HTR-8/SVneo (cell line): ENCODE data around the gene M1AP.
A peak's percentile ranks its signal among the peaks of the same experiment; 100 is the strongest.
"Not testable (repeated sequence)": the region's sequence is repeated elsewhere in the genome, so short reads cannot be mapped to it uniquely, and the experiment has no call there.

Source experiments
- DNase-seq: peaks from one replicate; pipeline ENCODE4 v3.0.0; 2011; ENCODE audit warnings: low spot score, mixed read lengths; ENCODE audit not compliant: insufficient read length
- FAIRE-seq: peaks from 2 replicates; lab custom pipeline; 2011; peaks lifted over from hg19 to GRCh38; lab: Jason Lieb, UNC

Gene M1AP

DNA sequence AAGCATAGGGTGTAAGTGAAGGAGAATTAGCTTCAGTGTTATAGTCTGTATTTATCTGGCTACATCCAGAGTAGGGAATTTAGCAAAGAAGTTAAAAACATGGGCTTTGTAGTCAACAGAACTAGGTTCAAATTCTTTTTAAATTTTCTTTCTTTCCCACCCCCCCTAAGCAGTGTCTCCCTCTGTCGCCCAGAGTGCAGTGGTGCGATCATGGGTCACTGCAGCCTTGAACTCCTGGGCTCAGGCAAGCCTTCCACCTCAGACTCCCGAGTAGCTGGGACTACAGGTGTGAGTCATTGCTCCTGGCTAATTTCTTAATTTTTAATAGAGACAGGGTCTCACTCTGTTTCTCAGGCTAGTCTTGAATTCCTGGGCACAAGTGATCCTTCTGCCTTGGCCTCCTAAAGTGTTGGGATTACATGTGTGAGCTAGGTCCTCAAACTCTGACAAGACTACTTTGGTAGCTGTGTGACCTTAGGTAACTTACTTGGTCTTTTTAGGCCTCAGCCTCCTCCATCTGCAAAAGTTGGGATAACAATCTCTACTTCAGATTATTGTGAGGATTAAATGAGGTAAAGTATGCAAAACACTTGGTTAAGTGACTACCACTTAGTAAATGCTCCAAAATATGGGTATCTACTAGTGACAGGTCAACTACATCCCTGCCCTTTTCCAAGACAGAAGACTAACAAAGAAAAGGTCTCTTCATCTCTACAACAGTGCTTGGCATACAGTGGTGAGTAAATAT lies 75.8 kb downstream of the M1AP start:
- DNase-seq = no peak
- FAIRE-seq = no peak

DNA sequence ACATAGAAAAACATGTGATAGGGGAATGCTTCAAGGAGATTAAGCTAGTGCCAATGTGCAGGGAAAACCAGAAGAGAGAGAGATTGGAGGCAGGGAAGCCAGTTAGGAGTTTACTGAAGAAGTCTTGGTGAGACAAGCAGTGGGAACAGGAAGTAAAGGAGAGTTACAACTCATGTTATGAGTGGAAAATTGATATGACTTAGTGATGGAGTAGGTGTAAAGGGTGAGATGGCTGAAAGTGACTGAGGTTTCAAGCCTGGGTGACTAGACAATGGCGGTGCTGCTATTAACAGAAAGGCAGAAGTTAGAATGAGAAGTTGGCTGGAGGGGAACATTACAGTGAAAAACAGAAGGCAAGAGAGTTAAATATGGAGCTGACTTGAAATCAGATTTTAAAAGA lies 77.1 kb downstream of the M1AP start:
- DNase-seq (no peak), FAIRE-seq (no peak)

DNA sequence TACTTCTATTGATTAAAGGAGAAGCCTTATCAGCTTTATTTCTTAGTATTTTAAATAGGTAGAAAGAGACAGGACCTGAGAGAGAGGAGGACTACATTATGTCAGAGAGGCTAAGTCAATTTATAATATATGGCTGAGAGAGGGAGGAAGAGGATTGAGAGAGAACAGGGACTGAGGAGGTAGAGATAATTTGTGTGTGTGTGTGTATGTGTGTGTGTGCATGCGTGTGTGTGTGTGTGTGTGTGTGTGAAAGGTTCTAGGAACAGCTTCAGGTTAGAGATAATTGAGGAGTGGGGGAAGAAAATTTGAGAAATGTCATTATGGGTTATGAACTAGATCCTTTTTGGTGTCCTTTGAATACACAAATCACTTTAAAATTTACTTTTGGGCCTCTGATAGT lies 78.4 kb downstream of the M1AP start:
- DNase-seq = no peak
- no peak for FAIRE-seq

- peak; percentile 23 for FAIRE-seq
- DNase-seq = peak; percentile 55
These were observed 80.2 kb downstream of the M1AP start for GRCh38 chr2:74567881-74568280.

DNA sequence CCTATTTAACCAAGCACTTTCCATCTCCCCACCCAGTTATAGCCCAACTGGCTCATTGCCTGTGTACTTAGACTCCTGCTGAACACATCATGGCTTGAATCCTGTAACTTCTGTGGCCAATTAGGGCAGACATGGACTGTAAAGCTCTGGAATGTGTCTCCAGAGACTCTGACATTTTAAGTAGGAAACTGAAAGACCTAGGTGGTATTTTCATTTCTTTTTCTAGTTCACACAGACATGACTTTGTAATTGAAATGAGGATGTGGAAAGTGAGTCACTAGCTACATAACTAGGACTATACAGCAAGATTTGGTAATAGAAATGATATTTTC lies 81.4 kb downstream of the M1AP start:
- FAIRE-seq (no peak), DNase-seq (no peak)

DNA sequence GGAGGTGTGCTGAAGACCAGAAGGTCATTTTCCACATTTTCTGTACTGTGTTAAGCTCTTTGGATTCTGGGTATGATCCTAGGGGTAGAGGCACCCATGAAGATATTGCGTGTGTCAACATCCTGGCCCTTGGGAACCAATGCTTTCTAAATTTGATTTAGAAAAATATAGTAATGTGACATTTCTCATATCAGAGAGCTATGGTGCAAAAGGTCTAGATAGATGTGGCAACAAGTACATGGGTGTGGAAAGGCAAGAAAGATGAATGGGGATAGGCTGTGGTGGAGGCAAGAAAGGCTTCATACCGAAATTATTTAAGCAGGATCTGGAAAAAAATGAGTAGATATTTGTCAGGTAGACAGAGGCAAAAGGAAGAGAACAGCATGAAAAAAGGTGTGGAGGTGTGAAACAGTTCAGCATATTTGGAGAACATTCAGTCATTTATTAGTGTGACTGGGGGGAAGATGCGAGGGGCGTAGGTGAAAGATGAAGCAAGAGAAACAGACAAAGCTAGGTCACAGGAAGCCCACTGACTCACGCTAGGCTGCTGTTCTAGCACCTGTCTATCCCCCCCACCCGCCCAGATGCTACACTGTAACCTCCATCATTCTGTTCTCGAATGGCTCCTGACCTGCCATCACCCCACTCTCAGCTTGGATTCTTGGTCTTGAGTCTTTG lies 81.9 kb downstream of the M1AP start:
- no peak for DNase-seq
- no peak for FAIRE-seq

DNA sequence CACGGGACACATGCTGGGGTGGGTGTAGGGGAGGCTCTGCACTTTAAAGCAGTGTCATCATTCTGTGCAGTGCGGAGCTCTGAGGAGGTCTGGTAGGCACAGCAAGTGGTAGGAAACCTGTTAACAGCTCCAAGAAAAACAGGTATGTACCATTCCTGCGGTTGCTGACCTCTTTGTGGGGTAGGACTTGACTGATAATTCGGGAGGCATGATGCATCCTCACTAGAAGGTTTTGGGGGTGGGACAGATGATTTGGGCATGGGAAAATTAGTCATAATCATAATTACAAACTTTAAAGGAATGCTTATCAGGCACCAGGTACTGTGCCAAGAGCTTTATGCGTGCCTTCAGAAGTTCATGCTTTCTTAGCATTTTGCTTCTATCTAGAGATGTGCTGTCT lies 83.9 kb downstream of the M1AP start:
- FAIRE-seq (no peak), DNase-seq (no peak)

GRCh38 chr2:74562126-74562775 lies 85.9 kb downstream of the M1AP start:
- DNase-seq = no peak

DNA sequence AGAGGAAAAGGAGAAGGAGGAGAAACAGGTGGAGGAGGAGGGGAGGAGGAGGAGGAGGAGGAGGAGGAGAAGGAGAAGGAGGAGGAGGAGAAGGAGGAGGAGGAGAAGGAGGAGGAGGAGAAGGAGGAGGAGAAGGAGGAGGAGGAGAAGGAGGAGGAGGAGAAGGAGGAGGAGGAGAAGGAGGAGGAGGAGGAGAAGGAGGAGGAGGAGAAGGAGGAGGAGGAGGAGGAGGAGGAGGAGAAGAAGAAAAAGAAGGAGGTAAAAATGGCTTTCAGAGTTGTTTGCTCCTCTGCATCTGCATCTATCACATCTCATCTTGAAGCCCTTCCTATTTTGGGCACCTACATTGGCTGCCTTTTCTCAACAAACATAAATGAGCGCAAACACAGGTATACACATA lies 87.1 kb downstream of the M1AP start:
- FAIRE-seq, DNase-seq: not testable (repeated sequence)

More at GRCh38 chr2:74562126-74562775, 85.9 kb downstream of the M1AP start:
- peak; percentile 52 for FAIRE-seq

DNA sequence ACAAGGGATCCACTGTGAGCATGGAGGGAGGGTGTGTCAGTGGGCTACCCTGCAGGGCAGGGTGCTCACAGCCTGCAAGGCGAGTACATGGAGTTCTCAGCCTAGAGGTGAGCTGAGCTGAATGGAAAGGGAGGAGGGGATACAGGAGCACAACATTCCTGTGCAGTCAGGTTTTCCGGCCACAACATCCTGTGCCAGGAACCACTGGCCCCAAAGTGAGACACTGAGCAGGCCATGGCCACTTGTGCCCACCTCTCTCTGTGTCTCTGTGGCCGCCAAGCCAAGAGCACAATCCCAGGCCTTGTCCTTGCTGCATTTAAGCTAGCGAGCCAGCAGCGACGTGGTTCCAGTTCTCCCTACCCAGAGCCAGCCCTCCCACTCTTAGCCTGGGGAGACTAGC lies 87.5 kb downstream of the M1AP start:
- FAIRE-seq (peak; percentile 20), DNase-seq (no peak)

DNA sequence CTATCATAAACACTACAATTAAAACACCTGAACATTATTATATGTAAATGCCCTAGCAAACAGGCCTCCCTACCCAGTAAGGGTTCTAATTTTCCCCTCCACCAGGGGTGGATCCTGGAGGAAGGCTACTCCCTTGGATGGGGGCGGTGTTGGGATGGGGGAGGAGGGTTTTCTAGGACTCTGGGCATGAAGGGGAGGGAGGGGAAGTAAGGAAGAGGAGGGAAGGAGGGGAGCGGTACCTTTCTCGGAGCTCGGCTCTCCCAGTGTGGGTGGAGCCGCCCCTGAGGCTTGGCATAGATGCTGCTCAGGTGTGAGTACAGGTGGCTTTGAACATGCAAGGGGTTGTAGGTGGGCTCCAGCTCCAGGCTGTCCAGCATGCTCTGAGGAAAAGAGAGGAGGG lies 88.2 kb downstream of the M1AP start:
- no peak for DNase-seq
- FAIRE-seq = no peak

- FAIRE-seq (no peak), DNase-seq (no peak)
These were observed 89.6 kb downstream of the M1AP start for GRCh38 chr2:74558284-74559230.

- DNase-seq (no peak), FAIRE-seq (no peak)
These were observed 91.2 kb downstream of the M1AP start for GRCh38 chr2:74556831-74557370.

DNA sequence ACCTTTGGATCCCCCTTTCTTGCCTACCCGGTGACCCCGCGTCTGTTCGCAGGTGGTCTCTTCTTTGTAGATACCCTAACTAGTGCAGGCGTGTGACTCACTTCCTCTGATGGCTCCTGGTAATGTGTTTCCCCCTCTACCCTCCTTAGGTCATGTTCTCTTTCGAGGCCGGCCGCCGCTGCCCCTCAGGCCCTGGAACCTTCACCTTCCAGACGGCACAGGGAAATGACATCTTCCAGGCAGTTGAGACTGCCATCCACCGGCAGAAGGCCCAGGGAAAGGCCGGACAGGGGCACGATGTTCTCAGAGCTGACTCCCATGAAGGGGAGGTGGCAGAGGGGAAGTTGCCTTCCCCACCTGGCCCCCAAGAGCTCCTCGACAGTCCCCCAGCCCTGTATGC lies 92.0 kb downstream of the M1AP start:
- DNase-seq (no peak), FAIRE-seq (no peak)

- FAIRE-seq (no peak), DNase-seq (no peak)
These were observed 92.5 kb downstream of the M1AP start for GRCh38 chr2:74555610-74556103.

- peak; percentile 65 for DNase-seq
- FAIRE-seq = peak; percentile 81
These were observed 93.2 kb downstream of the M1AP start for GRCh38 chr2:74554820-74555531.

DNA sequence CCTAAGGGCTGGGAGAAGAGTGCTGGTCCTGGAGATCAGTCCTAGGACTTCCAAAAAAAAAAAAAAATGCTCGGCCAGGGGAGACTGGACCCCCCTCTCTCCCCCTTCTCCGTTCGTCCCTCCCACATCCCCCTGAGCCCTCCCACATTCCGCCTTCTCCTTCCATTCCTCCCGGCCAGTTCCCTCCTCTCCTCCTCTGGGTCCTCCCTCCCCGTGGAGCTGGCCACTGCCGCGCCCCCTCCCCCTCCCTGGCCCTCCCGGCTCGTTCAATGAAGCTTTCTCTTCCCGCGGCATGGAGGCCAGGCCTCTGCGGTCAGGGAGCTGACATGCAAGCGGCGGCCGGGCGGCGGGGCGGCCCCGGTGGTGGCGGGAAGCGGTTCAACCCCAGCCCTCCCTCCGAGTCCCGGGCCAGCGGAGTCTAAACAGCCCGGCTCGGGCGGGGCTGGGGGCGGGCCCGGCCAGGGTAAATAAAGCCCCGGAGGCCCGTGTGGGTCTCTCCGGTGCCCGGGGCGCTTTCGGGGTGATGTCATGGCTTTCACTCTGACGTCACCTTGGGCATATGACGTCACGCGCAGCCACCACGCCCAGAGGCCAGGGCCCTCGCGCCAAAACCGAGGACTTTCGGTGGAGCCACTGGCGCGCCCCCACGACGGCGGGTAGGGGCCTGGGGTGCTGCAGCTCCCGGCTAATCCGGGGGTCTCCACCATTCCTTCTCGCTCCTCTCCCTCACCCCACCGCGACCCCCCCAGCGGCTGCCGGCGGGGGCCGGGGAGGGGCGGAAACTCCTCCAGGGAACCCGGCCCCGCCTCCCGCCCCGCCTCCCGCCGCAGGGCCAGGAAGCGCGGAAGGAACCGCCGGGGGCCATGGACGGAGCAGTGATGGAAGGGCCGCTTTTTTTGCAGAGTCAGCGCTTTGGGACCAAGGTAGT lies 94.0 kb downstream of the M1AP start, which contains the start of the genes DOK1 and LOXL3:
DOK1 (plus strand) TSS at position 829 of the 928 bp plus-strand sequence; CDS start at position 864, 35 bp downstream.
LOXL3 (minus strand) TSS at position 51 of the 928 bp plus-strand sequence. CDS start 1,308 bp downstream, outside the sequence.
- peak; percentile 66 for FAIRE-seq
- peak; percentile 94 for DNase-seq
